ENCODE data around the gene NANOS1.

Gene NANOS1

GRCh38 chr10:119029613-119030420 lies at the start of gene NANOS1:
TSS of gene NANOS1 (plus strand) at chr10:119029714. CDS start at chr10:119029802, 88 bp downstream.
- peak; percentile 55 for DNase-seq

GRCh38 chr10:118980135-118980865 lies 49.2 kb upstream of the NANOS1 start:
- no peak for DNase-seq

- DNase-seq: no peak
Measured at GRCh38 chr10:118980870-118981269, 48.6 kb upstream of the NANOS1 start.

GRCh38 chr10:118981946-118982345 lies 47.6 kb upstream of the NANOS1 start:
- no peak for DNase-seq

GRCh38 chr10:118982366-118982765 lies 47.1 kb upstream of the NANOS1 start:
- DNase-seq: no peak

- DNase-seq: no peak
Measured at GRCh38 chr10:118983263-118983662, 46.3 kb upstream of the NANOS1 start.

- no peak for DNase-seq
Measured at GRCh38 chr10:118985576-118985975, 43.9 kb upstream of the NANOS1 start.

GRCh38 chr10:118986815-118987790 lies 42.4 kb upstream of the NANOS1 start:
- no peak for DNase-seq

- no peak for DNase-seq
Measured at GRCh38 chr10:118990326-118990725, 39.2 kb upstream of the NANOS1 start.

GRCh38 chr10:118992496-118992895 lies 37.0 kb upstream of the NANOS1 start:
- no peak for DNase-seq

GRCh38 chr10:118993214-118993613 lies 36.3 kb upstream of the NANOS1 start:
- no peak for DNase-seq

- DNase-seq: no peak
Measured at GRCh38 chr10:118994321-118994720, 35.2 kb upstream of the NANOS1 start.

- DNase-seq: no peak
Measured at GRCh38 chr10:118995739-118996138, 33.8 kb upstream of the NANOS1 start.

GRCh38 chr10:118997379-118997778 lies 32.1 kb upstream of the NANOS1 start:
- no peak for DNase-seq

- DNase-seq: no peak
Measured at GRCh38 chr10:118998183-118998582, 31.3 kb upstream of the NANOS1 start.

- no peak for DNase-seq
Measured at GRCh38 chr10:119001717-119002500, 27.6 kb upstream of the NANOS1 start.

GRCh38 chr10:119003572-119004289 lies 25.8 kb upstream of the NANOS1 start:
- DNase-seq: no peak

- DNase-seq: no peak
Measured at GRCh38 chr10:119005362-119006043, 24.0 kb upstream of the NANOS1 start.

GRCh38 chr10:119006451-119007210 lies 22.9 kb upstream of the NANOS1 start:
- DNase-seq: no peak

GRCh38 chr10:119007211-119007574 lies 22.3 kb upstream of the NANOS1 start:
- no peak for DNase-seq
